Hepatocyte (in vitro differentiated cells): ENCODE results near the gene TMEM131. TPM values are rescaled to one million over a fixed set of nuclear protein-coding genes. Genes with fewer than 3 reads are reported as not detected.

ENCODE experiments used
- DNase-seq: peaks from one replicate; pipeline ENCODE4 v3.0.0-alpha.2; 2016; ENCODE audit warnings: low spot score
- H2AFZ ChIP-seq: fragments of 200-600 bp; sonication (generic); 2 replicates; pipeline ENCODE4 v1.6.0; 2016; ENCODE audit warnings: antibody characterized with exemption, mild to moderate bottlenecking
- H3K27ac ChIP-seq: fragments of 200-600 bp; sonication (generic); 2 replicates; pipeline ENCODE4 v1.5.1; 2016; ENCODE audit warnings: mild to moderate bottlenecking
- H3K27me3 ChIP-seq: fragments of 200-600 bp; sonication (generic); 2 replicates; pipeline ENCODE4 v1.6.1; 2016
- H3K36me3 ChIP-seq: fragments of 200-600 bp; sonication (generic); replicated peaks from 2 replicates; pipeline ENCODE4 v1.5.1; 2016; ENCODE audit warnings: low read depth; ENCODE audit not compliant: insufficient read depth
- H3K4me1 ChIP-seq: fragments of 200-600 bp; sonication (generic); 2 replicates; pipeline ENCODE4 v1.5.1; 2016; ENCODE audit warnings: mild to moderate bottlenecking, moderate library complexity; ENCODE audit not compliant: insufficient read depth
- H3K4me2 ChIP-seq: fragments of 200-600 bp; sonication (generic); 2 replicates; pipeline ENCODE4 v1.6.0; 2016
- H3K4me3 ChIP-seq: fragments of 200-600 bp; sonication (generic); 2 replicates; pipeline ENCODE4 v1.5.1; 2016; ENCODE audit warnings: mild to moderate bottlenecking
- H3K79me2 ChIP-seq: fragments of 200-600 bp; sonication (generic); 2 replicates; pipeline ENCODE4 v1.6.0; 2017; ENCODE audit warnings: mild to moderate bottlenecking
- H3K9me2 ChIP-seq: fragments of 200-600 bp; sonication (generic); replicated peaks from 2 replicates; pipeline ENCODE4 v1.6.0; 2017; ENCODE audit warnings: mild to moderate bottlenecking; ENCODE audit not compliant: insufficient read depth
- H3K9me3 ChIP-seq: fragments of 200-600 bp; sonication (generic); 2 replicates; pipeline ENCODE4 v1.5.1; 2016; ENCODE audit warnings: low read depth, mild to moderate bottlenecking
- H4K20me1 ChIP-seq: fragments of 200-600 bp; sonication (generic); 2 replicates; pipeline ENCODE4 v1.6.0; 2016; ENCODE audit warnings: mild to moderate bottlenecking; ENCODE audit not compliant: insufficient read depth, poor library complexity, severe bottlenecking
- CTCF ChIP-seq: fragments of 200-600 bp; sonication (generic); IDR thresholded peaks from 2 replicates; pipeline ENCODE4 v1.5.1; 2016; ENCODE audit warnings: antibody characterized with exemption, mild to moderate bottlenecking; ENCODE audit not compliant: poor library complexity
- EZH2 ChIP-seq: fragments of 200-600 bp; sonication (generic); IDR thresholded peaks from 2 replicates; pipeline ENCODE4 v1.6.1; 2016; ENCODE audit warnings: antibody characterized with exemption, mild to moderate bottlenecking, borderline replicate concordance
- EZH2phosphoT487 ChIP-seq: fragments of 200-600 bp; sonication (generic); IDR thresholded peaks from one replicate; pipeline ENCODE4 v1.6.1; 2018; ENCODE audit warnings: antibody characterized with exemption, mild to moderate bottlenecking, low read depth, moderate library complexity; ENCODE audit not compliant: unreplicated experiment, severe bottlenecking
- WGBS: methylation state at CpG from one replicate; pipeline ENCODE4 v1.1.6; 2016; ENCODE audit warnings: low lambda C conversion rate; ENCODE audit errors: missing lambda C conversion rate; 5-methylcytosine and 5-hydroxymethylcytosine counted together
- polyA plus RNA-seq: library from polyadenylated mRNA; unstranded; fragments of >200 nt; fragmentation: Nextera tagmentation; extraction: Ambion mirVana; gene quantifications from 2 replicates; pipeline ENCODE4 v1.2.1, GENCODE V29; 2016
- total RNA-seq: library from RNA; depleted of rRNA; stranded (reverse); fragments of >200 nt; gene quantifications from 2 replicates; pipeline ENCODE4 v1.2.3, GENCODE V29; 2014

Gene TMEM131
- total and polyA plus RNA-seq, 2 experiments from 2014 or later = 17.5 to 42.1 TPM

DNA sequence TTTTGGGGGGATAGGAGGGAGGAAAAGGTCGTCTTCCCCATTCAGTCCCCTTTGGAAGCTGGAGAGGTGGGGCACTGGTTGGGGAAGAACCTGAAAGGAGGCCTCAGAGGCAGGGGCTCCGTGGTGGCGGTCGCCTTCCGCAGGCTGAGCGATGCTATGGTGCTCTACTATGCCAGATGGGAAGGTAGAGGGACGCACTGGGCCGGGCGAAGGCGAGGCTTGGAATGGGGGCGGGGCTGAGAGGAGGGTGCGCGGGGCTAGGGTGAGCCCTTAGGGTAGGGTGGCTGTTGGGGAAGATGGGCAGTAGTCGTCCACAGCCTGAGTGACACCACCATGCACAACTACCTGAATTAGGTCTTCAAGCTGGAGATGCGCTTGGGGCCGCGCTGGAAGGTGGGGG is 271.2 kb downstream of the TMEM131 start:
- no peaks in the 10 kb centered on the region for H3K36me3 ChIP-seq
- no peak overlapping the region for H3K27ac ChIP-seq
- no peaks in the 10 kb centered on the region for H3K4me1 ChIP-seq
- H4K20me1 ChIP-seq = no peaks in the 10 kb centered on the region
- H3K27me3 ChIP-seq = no peaks in the 10 kb centered on the region
- no peak overlapping the region for H2AFZ ChIP-seq
- H3K9me3 ChIP-seq = no peaks in the 10 kb centered on the region
- DNase-seq = no peak
- TF ChIP-seq EZH2 (no peak), CTCF (no peak)
- no peak overlapping the region for H3K4me2 ChIP-seq
- H3K9me2 ChIP-seq = no peaks in the 10 kb centered on the region
- WGBS = 91% methylated on average over 14 of the region's 17 CpGs
- no peaks in the 10 kb centered on the region for H3K79me2 ChIP-seq
- H3K4me3 ChIP-seq = no peak overlapping the region

GRCh38 chr2:97724073-97724410 is 271.7 kb downstream of the TMEM131 start:
- Histone ChIP-seq H3K36me3 (no peaks in the 10 kb centered on the region), H3K4me3 (no peak overlapping the region), H3K27ac (no peak overlapping the region), H3K4me2 (no peak overlapping the region), H3K4me1 (no peaks in the 10 kb centered on the region), H3K9me2 (no peaks in the 10 kb centered on the region), H3K27me3 (no peaks in the 10 kb centered on the region), H2AFZ (no peak overlapping the region), H4K20me1 (no peaks in the 10 kb centered on the region), H3K9me3 (no peaks in the 10 kb centered on the region), H3K79me2 (no peaks in the 10 kb centered on the region)
- DNase-seq = no peak
- TF ChIP-seq EZH2phosphoT487 (no peak), EZH2 (no peak), CTCF (no peak)
- WGBS = 96% methylated on average over 35 of the region's 41 CpGs

DNA sequence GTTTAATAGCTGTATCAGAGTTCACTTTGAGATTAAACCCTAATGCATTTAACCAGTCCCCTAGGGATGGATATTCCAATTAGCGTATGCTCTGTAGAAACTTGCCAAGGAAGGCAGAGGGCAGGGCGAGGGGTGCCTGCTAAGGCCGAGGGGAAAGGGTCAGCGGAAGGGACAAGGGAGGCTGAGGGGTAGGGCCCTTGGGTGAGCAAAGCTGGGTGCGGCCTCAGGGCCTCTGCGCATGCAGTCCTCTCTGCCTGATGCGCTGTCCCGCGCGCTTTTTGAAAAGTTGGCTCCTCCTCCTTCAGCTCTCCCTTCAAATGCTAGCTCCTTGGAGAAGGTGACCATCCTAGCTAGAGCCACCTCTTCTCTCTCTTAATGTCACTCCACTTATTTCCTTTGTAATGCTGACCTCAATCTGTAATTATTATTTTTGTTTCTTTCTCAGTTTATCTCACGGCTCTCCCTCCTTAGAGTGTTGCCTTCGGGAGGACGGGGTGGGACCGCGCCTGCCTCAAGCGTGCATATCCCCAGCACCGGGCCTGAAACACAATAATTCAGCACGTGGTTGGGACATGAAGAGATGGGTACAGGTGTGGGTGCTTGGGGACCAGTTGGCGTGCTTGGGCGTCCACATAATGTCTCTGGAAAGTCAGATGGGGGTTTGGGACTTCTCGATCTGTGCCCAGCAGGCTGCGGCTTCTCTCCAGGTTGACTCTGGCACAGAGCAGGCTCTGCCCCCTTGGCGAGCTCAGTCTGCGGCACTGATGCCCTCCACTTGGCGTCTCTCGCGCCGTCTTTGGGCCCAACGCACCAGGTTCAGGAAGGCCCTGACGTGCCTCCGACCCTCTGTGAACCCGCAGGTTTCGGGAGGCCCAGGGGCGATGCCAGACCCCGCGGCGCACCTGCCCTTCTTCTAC is 272.3 kb downstream of the TMEM131 start:
- Histone ChIP-seq H3K9me3 (no peaks in the 10 kb centered on the region), H3K27me3 (no peaks in the 10 kb centered on the region), H3K27ac (no peak overlapping the region), H3K4me3 (no peak overlapping the region), H3K9me2 (no peaks in the 10 kb centered on the region), H3K4me2 (no peak overlapping the region), H4K20me1 (no peaks in the 10 kb centered on the region), H3K79me2 (no peaks in the 10 kb centered on the region), H2AFZ (no peak overlapping the region), H3K36me3 (no peaks in the 10 kb centered on the region), H3K4me1 (no peaks in the 10 kb centered on the region)
- 97% methylated on average over 37 of the region's 37 CpGs for WGBS
- TF ChIP-seq EZH2 (no peak), EZH2phosphoT487 (no peak), CTCF (no peak)
- no peak for DNase-seq
